ENCODE results near the gene GDF10. TPM values are rescaled to one million over a fixed set of nuclear protein-coding genes. Genes with fewer than 3 reads are reported as not detected.

GDF10 gene
- total RNA-seq, 1 experiment from 2014 or later: 0.20 TPM

- H3K79me1 ChIP-seq (ENCODE audit: insufficient read depth, low read depth, low read length, poor library complexity, severe bottlenecking): no peaks in the 10 kb centered on the region
- H2AK5ac ChIP-seq (ENCODE audit: insufficient read length, low read length): no peak overlapping the region
- no peak overlapping the region for H3K4me3 Mint-ChIP-seq
- H2BK120ac ChIP-seq (ENCODE audit: low read depth, low read length, poor library complexity, severe bottlenecking): no peak overlapping the region
- no peaks in the 10 kb centered on the region; the same call in 1 of the 2 replicates for H3K4me1 ChIP-seq (ENCODE audit: insufficient read depth, low read length)
- no peak overlapping the region for H3K27ac ChIP-seq (ENCODE audit: insufficient read length, low read depth, low read length)
- no peak overlapping the region for H3K9ac ChIP-seq (ENCODE audit: extremely low read depth, insufficient read length, low read length)
- no peak overlapping the region for H2BK12ac ChIP-seq (ENCODE audit: insufficient read length, low read depth, low read length)
- no peak overlapping the region for H3K27ac Mint-ChIP-seq
- no peaks in the 10 kb centered on the region for H3K27me3 ChIP-seq (ENCODE audit: insufficient read depth, low read length)
- H4K8ac ChIP-seq (replicated peaks; ENCODE audit: insufficient read length, low read depth, low read length): no peak overlapping the region
- H3K14ac ChIP-seq (ENCODE audit: insufficient read depth, low read length): no peak overlapping the region
- no peak overlapping the region for H2BK15ac ChIP-seq (ENCODE audit: low read depth, low read length)
- H4K20me1 ChIP-seq (ENCODE audit: control insufficient read depth, insufficient read depth, insufficient read length): no peaks in the 10 kb centered on the region
- no peaks in the 10 kb centered on the region; a peak in 1 of 5 replicates for H3K9me3 Mint-ChIP-seq
- no peak overlapping the region for H3K4ac ChIP-seq (ENCODE audit: low read depth, low read length)
- H3T11ph ChIP-seq (ENCODE audit: low read length): no peak overlapping the region
- WGBS (ENCODE audit: extremely low coverage, insufficient read length, low lambda C conversion rate): no CpG with 5 or more reads among the region's 2 CpGs
- H4K91ac ChIP-seq (ENCODE audit: insufficient read length, low read depth, low read length): no peak overlapping the region
- H3K18ac ChIP-seq (ENCODE audit: insufficient read length, low read depth, low read length): no peak overlapping the region
- no peaks in the 10 kb centered on the region for H3K23me2 ChIP-seq (ENCODE audit: insufficient read length, low read depth, low read length, poor library complexity, severe bottlenecking)
- DNase-seq: no peak
- no peak overlapping the region for H2BK20ac ChIP-seq (ENCODE audit: low read depth, low read length, poor library complexity, severe bottlenecking)
- H3K9me3 ChIP-seq (ENCODE audit: control insufficient read depth, low read depth, low read length): no peaks in the 10 kb centered on the region
- no peak overlapping the region for H3K4me2 ChIP-seq (ENCODE audit: insufficient read depth, insufficient read length, low read length)
- H4K5ac ChIP-seq (ENCODE audit: insufficient read length, low read depth, low read length): no peak overlapping the region
- H3K36me3 Mint-ChIP-seq (ENCODE audit: insufficient read depth in 1 of 3, low read depth in 3 of 3): no peaks in the 10 kb centered on the region; a peak in 1 of 7 replicates
- H2AFZ ChIP-seq (ENCODE audit: low read length): no peak overlapping the region
- H3K27me3 Mint-ChIP-seq (ENCODE audit: low read depth): peaks cover 2% of the 10 kb centered on the region
- TF ChIP-seq CTCF (conservative IDR thresholded peaks at IDR 0.05): no peak
- H3K4me1 Mint-ChIP-seq: peaks cover 5 to 7% of the 10 kb centered on the region in 2 experiments; a peak in 3 of 4 replicates
- no peak overlapping the region for H2BK5ac ChIP-seq (ENCODE audit: insufficient read length, low read length)
- no peaks in the 10 kb centered on the region for H3K79me2 ChIP-seq (ENCODE audit: insufficient read depth, low read length)
- H3K56ac ChIP-seq (ENCODE audit: insufficient read length, low read depth, low read length): no peak overlapping the region
- no peak overlapping the region for H3K23ac ChIP-seq (ENCODE audit: insufficient read length, low read depth, low read length)
These were observed 20.7 kb upstream of the GDF10 start for GRCh38 chr10:47279276-47279675.
